Activated CD4-positive, alpha-beta T cell treated with anti-CD3 and anti-CD28 coated beads, Interleukin-2, amount 50 U/mL, for 1 hour (primary cell): ENCODE results near the gene RABGAP1L.
"Not testable (repeated sequence)": the region's sequence is repeated elsewhere in the genome, so short reads cannot be mapped to it uniquely, and the experiment has no call there.

Experiments
- DNase-seq: peaks from one replicate; pipeline ENCODE4 v3.0.0-alpha.2; 2020

The RABGAP1L gene

GRCh38 chr1:174247472-174247871 is 88.2 kb downstream of the RABGAP1L start:
- no peak for DNase-seq

GRCh38 chr1:174248041-174248440 is 88.7 kb downstream of the RABGAP1L start:
- no peak for DNase-seq

GRCh38 chr1:174256386-174256785 is 97.1 kb downstream of the RABGAP1L start:
- DNase-seq, result not testable (repeated sequence)

DNA sequence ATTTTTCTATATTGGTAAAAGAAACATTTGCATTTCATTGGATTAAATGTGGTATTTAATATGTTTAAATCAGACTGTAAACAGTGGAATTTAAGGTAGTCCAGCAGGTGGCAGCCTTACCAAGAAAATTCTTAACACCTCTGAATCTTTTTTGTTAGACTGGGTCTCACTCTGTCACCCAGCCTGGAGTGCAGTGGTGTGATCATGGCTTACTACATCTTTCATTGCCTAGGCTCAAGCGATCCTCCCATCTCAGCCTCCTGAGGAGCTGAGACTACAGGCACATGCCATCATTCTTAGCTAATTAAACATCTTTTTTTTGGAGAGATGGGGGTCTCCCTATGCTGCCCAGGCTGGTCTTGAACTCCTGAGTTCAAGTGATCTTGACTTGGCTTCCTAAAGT is 98.8 kb downstream of the RABGAP1L start:
- DNase-seq, result peak; percentile 40

DNA sequence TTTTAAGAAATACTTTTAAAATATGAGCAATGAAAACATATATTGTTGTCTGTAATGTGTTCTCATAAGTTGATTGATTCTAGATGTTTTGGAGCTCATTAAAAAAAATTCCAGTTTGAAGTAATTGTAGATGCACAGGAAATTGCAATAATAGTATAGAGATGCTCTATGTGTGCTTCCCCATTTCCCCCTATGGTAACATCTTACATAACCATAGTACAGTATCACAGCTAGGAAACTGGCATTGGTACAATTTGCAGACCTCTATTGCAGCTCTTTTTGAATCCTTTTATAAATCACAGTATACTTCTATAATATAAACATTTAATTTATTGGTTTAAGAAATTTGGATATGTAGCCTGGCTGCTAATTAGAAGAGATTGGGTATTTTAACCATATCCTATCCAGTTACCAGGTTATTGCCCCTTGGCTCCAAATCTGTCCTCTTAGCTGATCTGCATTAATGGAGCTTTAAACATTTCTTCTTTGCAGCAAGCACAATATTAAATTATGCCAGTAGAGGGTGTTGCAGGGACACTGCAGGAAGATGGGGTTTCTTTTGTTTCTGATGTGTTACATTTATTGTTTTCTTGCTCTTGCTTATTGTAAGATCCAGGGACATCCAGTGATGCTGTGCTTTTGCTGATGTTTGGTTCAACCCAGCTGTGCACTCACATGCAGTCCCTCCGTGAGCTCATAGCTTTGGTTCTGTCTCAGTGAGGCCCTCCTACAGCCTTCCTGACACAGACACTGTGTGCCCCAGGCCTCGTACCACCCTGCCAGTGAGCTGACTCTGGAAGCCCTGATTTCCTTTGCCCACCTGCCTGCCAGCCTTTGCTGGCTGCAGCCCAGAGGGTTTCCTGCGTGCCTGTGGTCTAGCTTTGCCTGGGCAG is 103.3 kb downstream of the RABGAP1L start:
- no peak for DNase-seq

DNA sequence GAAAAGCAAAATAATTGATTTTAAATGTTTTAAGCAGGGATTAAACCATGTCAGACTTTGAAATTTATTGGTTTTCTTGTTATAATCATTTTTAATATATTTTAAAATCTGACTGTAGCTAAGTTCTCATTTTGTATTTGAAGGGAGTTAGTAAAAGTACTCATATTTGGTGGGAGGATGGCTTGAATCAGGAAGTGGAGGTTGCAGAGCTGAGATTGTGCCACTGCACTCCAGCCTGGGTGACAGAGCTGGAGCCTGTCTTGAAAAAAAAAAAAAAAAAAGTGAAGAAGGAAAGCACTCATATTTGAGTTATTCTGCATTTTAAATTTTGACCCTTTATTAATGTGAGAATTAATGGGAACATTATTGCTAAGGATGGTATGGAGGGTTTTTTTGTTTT is 106.0 kb downstream of the RABGAP1L start:
- DNase-seq, result no peak

- DNase-seq, result no peak
Observed at GRCh38 chr1:174266476-174266875, 107.2 kb downstream of the RABGAP1L start.

- DNase-seq, result no peak
Observed at GRCh38 chr1:174266991-174267612, 107.8 kb downstream of the RABGAP1L start.

DNA sequence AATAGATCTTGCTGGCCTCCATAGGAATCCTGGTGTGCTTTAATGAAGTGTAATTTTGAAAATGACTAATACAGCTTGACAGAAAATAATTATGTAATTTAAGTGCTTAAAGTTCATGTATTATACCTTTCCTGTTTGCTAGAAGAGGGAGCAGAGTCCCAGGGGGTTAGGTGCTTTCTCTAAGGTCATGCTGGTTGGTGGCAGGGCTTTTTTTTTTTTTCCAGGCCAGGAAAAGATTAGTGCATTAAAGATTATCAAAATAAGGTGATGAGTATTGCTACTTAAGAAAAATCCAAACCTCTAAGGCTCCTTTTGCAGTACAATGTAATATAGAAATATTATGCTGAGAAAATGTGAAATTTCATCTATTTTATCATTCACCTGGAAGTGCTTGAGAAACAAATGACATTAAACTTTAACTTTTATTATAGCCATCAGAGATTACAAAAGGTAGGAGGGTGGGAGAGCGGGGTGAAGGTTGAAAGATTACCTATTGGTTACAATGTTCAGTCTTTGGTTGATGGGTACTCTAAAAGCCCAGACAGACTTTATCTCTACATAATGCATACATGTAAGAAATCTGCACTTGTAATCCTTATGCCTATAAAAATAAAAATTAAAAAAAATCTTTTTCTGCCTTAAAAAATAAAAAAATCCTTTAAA is 110.8 kb downstream of the RABGAP1L start:
- DNase-seq, result no peak

DNA sequence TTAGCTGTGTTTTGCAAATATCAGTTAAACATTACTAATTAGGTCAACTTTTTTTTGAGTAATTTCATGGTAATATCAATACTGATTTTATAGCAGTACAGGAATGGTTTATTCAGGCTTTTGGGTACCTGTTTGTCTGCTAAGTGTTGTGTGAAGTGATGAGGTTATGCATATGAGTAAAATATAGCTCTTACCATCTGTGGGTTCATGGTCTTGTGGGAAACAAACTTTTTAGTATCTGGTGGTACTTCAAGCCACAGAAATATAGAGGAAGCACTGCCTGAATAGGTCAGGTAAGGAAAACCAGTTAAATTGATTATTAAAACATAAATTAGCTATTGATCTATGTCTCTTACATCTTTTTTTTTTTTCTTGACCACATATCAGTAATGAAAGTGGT is 113.9 kb downstream of the RABGAP1L start:
- DNase-seq, result no peak

DNA sequence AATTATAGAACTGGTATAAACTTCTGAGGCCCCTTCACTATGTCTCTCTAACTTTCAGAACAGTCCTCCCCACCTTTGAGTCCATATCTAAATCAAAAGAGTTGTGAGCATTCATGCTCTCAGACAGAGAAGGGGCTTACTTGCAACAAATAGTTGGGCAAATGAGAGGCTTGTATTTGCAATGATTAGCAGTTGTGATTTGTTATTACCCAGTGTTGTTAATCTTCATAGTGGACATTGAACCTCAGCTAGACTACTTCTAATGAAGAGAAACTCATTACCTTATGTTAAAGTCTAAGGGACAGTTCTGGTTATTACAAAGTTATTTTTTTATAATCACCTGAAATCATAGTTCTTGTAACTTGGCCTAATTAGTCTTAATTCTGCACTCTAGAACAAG is 114.5 kb downstream of the RABGAP1L start:
- DNase-seq, result no peak

DNA sequence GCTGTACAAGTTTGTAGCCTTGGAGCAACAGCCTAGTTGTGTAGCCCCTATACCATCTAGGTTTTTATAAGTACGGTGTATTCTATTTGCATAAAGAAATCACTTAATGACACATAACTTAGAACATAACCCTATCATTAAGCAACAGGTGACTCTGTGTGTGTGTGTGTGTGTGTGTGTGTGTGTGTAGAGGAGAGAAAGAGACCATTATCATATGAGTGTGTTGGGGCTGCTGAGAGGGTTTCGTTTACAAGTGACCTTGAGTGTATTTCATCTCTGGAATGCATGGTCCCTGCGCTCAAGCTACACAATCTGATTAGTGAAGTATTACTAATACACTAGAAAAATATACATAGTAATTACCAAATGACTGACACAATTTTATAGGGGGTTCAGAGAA is 115.1 kb downstream of the RABGAP1L start:
- DNase-seq, result no peak

DNA sequence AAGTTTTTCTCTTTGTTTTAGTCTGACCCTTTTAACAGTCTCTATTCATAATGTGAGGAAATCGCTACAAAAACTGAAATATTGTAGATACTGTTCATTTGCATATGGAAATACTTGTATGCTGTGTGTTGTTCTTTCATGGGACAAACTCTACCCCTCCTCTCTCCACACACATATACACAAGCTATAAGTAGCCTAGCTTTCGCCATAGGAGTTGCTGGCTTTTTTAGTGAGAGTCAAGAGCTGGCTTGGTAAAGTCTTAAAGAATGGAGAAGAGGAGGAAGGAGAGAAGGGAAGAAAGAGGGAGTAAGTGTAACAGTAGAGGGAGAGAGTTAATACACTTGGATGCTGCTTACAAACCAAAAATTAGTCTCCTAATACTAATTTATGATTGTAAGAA is 115.6 kb downstream of the RABGAP1L start:
- no peak for DNase-seq

GRCh38 chr1:174276087-174276486 is 116.8 kb downstream of the RABGAP1L start:
- no peak for DNase-seq

DNA sequence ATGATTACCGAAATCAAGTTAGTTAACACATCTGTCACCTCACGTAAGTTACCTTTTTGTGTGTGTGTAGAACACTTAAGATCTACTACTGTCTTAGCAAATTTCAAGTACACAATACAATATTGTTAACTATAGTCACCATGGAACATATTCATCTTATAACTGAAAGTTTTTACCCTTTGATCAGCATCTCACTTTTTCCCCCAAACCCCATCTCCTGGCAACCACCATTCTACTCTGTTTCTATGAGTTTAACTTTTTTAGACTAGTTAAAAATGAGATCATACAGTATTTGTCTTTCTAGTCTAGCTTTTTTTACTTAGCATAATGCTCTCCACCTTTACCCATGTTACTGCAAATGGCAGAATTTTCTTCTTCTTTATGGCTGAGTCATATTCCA is 124.7 kb downstream of the RABGAP1L start:
- no peak for DNase-seq

GRCh38 chr1:174286042-174286441 is 126.7 kb downstream of the RABGAP1L start:
- DNase-seq, result no peak

DNA sequence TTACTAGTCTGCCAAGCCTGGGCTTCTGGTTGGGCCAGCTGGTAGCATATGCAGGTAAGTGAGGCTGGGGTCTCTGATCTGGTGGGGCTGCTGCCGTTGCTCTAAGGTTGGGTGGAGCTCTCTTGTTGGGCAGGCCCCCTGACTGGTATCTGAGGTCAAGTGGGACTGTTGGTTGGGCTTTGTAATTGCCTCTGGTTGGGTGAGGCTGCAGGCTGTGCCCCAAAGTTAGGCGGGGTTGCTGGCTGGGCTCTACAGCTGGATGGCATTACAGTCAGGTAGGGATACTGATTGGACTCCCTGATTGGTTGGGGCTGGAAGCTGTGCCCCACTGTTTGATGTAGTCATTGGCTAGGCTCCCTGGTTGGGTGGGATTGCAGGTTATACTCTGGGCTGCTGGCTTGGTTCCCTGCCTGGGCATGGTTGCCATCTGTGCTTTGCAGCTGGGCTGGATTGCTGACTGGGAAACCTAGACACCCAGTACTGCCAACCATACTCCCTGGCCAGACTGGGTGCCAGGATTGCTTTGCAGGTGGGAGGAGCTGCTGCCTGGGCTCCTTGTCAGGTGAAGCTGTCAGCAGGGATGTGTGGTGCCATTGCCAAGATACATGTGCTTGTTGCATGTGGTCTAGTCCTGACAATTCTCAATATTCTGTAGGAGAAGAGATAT is 130.5 kb downstream of the RABGAP1L start:
- no peak for DNase-seq

DNA sequence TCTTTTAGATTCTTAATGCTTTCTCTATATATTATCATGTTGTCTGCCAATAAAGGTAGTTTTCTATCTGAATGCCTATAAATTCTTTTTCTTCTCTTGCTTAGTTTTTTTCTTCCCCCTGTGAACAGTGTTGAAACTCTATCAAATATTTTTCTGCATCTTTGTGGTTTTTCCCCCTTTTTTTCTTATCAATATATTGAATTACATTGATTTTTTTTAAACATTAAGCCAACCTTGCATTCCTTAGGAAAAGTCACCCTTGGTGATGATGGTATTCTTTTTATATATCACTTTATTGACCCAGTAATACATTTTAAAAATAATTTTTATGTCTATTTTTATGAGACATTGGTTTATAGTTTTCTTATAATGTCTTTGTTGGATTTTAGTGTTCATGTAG is 131.7 kb downstream of the RABGAP1L start:
- DNase-seq, result no peak

- no peak for DNase-seq
Observed at GRCh38 chr1:174296309-174296708, 137.0 kb downstream of the RABGAP1L start.

GRCh38 chr1:174297351-174297750 is 138.0 kb downstream of the RABGAP1L start:
- DNase-seq, result no peak

DNA sequence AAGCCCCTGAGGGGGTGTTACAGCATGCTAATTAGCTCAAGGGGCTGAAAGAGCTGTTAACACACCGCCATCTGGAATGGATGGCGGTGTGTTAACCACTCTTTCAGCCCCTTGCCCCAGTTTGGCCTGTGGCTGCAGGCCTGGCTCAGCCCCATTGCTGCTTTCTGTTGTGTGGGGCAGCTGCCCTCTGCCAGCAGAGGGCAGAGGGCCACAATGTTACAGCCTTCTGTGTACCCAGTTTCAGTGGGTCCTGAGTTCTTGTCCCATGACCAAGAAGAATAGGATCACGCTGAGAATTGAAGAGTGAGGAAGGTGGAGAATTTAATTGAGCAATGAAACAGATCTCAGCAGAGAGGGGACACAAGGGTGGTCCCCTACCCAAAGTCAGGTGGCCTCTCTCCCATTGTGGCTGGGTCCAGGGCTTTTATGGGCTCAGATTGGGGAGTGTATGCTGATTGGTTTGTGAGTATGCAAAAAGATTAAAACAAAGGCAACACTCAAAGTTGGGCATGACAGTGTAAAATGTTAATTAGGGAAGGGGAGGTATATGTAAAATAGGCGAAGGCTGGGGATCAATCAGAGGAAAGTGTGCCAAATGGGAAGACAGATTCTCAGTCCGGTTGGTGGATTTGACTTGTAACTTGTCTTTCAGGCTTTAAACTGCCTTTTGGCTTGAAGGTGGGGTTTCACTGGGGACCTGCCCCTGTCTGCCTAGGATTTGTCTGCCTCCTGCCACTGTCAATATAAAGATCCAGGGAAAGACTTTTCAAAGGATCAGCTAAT is 142.2 kb downstream of the RABGAP1L start:
- DNase-seq, result no peak

DNA sequence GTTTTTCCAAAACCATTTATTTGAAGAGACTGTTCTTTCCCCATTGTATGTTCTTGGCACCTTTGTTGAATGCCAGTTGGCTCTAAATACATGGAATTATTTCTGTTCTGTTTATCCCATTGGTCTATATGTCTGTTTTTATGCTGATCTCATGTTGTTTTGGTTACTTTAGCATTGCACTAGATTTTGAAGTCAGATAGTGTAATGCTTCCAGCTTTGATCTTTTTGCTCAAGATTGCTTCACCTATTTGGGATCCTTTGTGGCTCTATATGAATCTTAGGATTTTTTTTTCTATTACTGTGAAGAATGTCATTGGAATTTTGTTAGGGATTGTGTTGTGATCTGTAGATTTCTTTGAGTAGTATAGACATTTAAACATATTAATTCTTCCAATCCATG is 149.3 kb downstream of the RABGAP1L start:
- DNase-seq, result no peak

DNA sequence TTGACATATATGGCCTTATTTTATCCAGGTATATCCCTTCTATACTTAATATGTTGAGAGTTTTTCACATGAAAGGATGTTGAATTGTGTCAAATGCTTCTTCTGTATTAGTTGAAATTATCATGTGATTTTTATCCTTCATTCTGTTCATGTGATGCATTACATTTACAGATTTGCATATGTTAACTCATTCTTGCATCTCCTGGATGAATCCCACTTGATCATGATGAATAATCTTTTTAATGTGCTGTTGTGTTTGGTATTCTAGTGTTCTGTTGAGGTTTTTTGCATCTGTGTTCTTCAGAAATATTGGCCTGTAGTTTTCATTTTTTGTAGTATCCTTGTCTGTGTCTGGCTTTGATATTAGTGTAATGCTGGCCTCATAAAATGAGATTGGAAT is 150.2 kb downstream of the RABGAP1L start:
- no peak for DNase-seq
